Stimulated activated CD4-positive, alpha-beta T cell treated with anti-CD3 and anti-CD28 coated beads, Interleukin-1b, Interleukin-23, amount 100 ng/mL, for 1 hour (primary cell): ENCODE results near the gene DEGS2.
"Not testable (repeated sequence)": the region's sequence is repeated elsewhere in the genome, so short reads cannot be mapped to it uniquely, and the experiment has no call there.

ENCODE experiments used
- DNase-seq, 2 donors: peaks; one replicate each; pipeline ENCODE4 v3.0.0-alpha.2; 2020; ENCODE audit warnings: low read depth in 2 of 2

DEGS2 gene

DNA sequence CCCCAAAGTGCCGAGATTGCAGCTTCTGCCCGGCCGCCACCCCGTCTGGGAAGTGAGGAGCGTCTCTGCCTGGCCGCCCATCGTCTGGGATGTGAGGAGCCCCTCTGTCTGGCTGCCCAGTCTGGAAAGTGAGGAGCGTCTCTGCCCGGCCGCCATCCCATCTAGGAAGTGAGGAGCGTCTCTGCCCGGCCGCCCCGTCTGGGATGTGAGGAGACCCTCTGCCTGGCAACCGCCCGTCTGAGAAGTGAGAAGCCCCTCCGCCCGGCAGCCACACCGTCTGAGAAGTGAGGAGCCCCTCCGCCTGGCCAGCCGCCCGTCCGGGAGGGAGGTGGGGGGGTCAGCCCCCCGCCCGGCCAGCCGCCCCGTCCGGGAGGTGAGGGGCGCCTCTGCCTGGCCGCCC lies 21.2 kb upstream of the DEGS2 start:
- not testable (repeated sequence) for DNase-seq

DNA sequence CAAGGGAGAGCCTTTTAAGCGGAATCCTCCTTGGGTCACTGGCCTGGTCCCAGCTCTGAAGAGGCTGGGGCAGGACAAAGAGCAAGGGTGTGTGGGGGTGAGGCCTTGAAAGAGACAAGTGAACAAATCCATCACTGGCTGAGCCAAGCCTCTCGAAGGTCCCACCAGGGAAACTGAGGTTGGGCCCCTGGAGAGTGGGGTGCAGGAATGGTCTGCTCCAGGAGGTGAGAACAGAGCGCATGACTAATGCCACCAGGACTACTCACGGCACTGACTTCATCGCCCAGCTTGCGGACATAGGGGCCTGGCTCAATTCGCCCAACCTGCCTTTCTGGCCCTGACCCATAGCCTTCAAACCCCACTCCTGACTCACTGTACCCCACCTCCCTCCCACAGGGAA lies 19.2 kb upstream of the DEGS2 start:
- DNase-seq, result no peak

DNA sequence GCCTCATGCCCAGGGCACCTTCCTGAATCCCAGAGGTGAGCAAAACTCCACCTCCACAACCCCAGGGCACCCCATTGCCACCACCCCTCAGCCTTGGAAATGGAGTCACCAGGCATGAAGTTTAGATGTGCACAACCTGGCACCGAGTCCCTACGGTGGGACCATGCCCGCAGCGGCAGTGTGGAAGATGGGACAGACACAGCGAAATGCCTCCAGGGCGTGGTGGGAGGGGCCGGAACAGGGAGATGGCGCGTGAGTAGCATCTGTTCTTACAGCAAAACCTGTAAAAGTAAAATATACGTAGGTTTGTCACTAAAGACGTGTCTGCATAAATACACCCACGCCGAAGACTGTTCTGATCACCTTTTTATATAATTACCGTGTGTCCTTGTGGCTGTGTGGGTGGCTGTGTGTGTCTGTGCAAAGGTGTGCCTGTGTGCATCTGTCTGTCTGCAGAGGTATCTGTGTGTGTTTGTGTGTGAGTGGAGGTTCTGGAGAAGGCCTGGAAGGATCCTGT lies 17.4 kb upstream of the DEGS2 start:
- no peak for DNase-seq

DNA sequence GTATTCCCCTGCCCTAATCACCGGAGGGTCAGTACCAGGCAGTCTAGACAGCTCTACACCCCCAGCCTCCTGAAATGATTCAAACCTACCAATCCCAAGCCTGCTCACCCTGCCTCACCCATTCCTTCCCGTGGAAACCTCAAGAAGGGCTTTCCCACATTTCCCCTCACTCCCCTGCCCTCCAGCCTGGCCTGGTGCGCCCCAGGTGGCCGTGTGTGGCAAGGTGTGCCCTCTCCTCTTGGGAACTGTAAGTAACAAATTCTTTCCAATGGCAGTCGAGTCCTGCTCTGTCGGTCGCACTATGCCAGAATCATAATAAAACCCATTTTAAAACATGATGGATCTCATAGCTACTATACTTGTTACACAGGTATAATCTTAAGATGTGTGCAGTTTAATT lies 13.9 kb upstream of the DEGS2 start:
- no peak for DNase-seq

DNA sequence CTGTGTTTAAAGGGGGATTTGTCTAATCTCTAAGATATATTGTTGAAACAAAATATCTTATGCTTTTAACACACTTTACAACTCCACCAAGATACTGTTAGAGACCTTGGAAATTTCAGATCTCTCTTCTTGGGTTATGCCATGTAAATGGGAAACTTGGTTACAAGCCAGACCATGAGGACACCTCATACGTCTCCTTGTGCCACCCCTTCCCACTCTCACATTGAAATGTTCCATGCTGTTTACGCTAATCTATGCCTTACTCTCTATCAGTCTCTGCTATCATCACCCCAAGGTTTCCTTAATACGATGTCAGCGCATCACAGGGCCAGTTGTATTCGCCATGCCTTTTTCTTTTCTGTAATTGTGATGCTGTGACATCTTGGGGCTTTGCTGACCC lies 13.4 kb upstream of the DEGS2 start:
- DNase-seq, result no peak

DNA sequence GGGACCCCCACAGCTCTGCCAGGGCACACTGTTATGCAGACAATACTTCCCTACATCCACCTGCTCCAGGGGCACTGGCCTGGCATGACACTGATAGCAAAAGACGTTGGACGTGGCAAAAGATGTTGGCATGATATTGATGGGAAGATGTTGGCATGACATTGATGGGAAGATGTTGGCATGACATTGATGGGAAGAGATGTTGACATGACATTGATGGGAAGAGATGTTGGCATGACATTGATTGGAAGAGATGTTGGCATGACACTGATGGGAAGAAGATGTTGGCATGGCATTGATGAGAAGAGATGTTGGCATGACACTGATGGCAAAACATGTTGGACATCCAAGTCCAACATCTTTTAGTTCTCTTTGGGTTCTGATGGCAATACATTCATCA lies 11.4 kb upstream of the DEGS2 start:
- no peak for DNase-seq

DNA sequence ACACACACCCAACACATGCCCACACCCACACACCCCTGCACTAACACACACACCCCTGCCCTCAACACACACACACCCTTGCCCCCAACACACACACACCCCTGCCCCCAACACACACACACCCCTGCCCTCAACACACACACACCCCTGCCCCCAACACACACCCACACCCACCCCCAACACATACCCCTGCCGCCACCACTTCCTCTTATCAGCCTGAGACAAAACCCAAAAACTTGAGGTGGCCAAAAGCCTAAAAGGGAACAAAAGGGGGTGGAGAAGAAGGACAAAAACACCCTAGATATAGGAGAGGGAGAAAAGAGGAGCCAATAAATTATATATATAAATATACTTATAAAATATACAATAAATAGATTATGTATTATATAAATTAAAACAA lies 9.1 kb upstream of the DEGS2 start:
- no peak for DNase-seq

DNA sequence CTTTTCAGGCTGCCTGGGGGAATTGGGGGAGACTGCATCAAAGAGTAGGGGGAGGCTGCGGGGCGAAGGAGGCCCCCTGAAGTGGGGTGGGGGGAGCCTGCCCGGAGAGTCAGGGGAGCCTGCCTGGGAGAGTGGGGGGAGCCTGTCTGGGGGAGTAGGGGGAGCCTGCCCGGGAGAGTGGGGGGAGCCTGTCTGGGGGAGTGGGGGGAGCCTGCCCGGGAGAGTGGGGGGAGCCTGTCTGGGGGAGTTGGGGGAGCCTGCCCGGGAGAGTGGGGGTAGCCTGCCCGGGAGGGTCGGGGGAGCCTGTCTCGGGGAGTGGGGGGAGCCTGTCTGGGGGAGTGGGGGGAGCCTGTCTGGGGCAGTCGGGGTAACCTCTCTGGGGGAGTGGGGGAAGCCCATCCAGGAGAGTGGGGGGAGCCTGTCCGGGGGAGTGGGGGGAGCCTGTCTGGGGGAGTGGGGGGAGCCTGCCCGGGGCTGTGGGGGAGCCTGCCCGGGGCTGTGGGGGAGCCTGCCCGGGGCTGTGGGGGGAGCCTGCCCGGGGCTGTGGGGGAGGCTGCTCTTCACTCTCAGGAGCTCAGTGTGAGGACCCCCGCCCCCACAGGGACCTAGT lies 6.5 kb upstream of the DEGS2 start:
- DNase-seq, result no peak

DNA sequence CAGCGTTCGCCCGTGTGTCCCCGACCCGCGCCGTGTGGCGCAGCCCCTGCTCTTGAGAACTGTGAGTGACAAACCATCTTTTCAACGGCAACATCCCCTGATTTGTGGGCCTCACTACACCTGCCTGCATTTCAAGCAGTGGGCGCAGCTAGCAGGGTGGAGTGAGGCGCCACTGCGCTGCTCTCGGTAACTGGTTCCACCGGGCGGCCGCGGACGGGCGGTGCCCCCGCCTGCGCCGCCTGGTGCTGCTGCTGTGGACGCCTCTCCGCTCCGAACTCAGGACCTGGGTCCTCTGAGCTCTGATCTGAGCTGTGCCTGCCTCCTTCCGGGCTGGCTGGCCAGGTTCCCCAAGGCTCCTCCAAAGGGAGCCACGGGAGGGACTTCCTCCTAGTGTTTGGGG lies 5.9 kb upstream of the DEGS2 start:
- no peak for DNase-seq

DNA sequence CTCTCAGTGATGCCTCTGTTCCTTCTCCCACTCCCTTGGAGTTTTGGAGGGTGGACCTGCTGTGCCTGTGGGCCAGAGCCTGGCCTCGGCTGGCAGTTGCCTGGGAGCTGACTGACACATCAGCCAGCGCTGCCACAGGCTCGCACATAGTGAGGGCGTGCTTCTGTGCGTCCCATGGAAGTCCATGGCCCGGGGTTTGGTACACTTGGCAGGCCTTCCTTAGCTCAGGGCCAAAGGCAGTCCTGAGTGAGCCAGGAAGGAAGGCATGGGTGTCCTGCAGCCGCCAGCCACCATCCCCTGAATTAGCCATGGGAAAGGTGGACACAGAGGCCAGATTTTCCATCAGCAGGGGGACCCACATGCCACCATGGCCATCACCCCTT lies 1.1 kb upstream of the DEGS2 start:
- no peak for DNase-seq

DNA sequence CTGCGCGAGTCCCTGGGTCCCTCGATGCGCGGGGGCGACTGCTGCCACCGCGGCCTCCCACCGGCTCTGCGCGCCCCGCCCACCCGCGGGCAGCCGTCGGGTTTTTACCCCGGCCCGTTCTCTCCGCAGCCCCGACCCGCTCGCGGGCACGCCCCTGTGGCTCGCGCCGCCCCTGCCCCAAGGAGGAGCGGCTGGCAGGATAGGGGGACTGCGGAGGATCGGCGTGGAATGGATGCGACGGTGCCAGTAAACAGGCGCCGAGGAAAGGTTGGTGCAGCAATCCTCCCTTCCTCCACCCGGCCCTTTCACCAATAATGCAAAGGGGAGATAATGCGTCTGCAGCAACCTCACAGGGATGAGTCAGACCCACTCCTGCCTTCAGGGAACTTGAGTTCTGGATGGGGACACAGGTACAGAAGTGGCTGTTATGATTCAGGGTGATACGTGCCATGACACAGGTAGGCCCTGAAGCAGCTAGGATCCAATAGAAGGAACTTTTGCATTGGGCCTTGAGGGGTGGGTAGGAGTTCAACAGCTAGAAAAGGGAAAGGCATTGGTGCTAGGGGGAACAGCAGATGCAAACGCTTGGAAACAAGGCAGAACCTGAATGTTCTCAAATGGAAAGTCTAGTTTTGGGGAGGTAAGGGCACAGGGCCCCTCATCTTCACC lies 554 bp upstream of the DEGS2 start:
- DNase-seq, result no peak

DNA sequence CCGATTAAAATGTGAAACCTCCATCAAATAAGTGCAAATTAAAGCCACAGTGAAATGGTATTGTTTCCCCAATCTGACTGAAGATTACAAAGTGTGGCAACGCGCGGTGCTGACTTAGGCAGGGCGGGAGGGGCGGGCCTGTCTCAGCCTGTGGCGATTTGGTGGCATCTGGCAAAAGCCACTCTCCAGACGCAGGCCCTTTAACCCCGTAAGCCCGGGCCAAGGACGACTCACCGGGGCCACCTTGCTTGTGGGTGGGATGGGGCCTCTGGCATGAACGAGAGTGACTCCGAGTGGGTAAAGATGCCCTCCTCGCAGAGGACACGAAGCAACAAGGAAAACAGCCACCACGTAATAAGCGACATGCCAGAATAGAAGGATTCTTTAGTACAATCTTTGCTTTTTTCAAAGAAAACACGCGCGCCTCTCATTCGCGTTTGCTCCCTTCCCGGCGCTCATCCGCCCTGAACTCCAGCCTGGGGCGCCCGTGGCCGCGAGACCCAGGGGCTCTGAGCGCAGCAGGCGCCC lies 815 bp downstream of the DEGS2 start:
- DNase-seq, result no peak

DNA sequence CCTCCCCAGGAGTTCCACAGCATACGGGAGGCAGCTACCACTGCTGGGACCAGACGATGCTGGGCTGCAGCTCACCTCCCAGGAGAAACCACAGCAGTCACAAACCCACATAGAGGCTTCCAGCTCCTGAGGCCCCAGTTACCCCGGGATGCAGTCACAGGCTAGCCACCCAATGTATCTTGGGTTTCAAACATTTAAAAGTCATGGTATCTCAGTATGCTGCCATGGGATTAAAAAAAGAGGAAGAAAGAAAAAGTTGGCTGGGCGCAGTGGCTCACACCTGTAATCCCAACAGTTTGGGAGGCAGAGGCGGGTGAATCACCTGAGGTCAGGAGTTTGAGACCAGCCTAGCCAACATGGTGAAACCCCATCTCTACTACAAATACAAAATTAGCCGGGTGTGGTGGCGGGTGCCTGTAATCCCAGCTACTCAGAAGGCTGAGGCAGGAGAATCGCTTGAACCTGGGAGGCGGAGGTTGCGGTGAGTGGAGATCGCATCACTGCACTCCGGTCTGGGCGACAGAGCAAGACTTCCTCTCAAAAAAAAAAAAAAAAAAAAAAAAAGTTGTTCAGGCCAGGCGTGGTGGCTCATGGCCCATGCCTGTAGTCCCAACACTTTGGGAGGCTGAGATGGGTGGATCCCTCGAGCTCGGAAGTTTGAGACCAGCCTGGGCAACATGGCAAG lies 1.8 kb downstream of the DEGS2 start:
- not testable (repeated sequence) for DNase-seq

DNA sequence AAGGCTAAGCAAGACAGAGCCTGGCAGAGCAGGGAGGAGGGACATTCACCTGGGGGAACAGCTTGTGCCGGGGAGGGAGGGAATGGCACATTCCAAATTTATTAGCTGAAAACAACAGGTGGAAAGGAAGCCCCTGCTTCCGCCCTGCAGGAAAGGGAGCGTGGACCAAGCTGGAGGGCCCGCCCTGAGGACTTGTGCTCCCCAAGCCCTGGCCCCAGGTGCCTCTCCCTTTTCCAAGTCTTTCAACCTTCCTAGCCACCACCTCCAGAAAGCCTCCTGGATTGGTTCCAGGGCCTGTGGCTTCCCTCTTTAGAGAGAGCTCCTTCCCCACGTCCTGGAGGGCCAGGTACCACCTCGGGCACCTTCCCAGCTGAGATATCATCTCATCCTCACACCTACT lies 2.7 kb downstream of the DEGS2 start:
- DNase-seq, result no peak

DNA sequence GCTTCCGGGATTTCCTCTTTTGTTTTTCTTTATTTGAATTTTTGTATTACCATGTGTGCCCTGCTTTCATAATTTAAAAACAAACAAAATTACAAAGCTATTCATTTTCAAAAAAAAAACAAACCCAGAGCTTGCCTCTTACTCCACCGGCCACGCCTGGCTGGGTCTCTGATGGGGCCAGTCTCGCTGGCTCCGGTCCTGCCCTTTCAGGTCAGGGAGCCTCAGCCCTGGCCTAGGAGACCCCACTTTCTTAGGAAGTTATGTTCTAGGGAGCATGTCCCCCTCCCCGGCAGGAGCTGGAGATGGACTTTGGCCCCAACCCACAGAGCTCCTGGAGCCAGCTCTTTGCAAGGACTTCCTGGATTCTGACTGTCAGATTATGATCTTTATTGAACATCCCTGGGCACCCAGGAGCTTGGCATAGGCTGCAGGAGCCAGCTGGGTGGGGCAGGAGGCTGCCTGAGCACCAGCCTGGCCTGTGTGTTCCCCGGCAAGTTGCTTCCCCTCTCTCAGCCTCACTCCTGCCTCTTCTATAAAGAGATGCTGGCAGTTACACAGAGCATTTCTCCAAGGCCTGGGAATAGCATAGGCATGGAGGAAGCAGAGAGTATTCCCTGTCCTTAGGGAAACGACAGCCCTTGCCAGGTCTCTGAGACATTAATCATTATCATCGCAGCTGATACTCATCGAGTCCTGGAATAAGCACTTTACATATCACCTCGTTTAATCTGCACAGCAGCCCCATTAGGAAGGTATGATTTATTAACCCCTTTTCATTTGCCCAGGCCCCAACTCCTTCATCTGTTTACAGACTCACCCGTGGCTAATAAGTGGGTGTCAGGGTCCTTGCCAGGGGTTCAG lies 3.5 kb downstream of the DEGS2 start:
- no peak for DNase-seq

DNA sequence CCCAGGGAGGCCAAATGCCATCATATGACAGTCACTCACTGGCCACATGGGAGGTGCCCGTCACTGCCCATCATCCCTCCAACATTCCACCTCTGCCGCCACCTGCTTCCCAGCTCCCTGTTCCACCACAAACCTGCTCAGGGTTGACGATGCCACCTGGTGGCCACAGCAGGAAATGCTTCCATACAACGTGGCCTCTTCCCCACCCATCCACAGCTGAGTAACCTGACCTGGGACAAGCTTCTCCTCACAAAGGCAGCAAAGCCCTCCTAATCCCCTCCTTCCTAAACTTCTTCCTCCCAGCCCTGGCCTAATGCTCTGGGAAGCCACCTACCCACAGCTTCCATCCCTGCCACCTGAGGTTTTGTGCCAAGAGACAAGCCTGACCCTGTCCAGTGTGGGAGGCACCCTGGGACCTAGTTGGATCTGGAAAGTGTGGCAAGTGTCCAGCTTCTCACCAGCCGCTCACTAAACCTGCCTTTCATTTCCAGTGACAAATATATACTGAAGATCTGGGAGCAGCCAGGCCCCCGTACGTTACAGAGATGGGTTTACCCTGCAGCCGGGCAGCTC lies 4.3 kb downstream of the DEGS2 start:
- DNase-seq, result no peak

DNA sequence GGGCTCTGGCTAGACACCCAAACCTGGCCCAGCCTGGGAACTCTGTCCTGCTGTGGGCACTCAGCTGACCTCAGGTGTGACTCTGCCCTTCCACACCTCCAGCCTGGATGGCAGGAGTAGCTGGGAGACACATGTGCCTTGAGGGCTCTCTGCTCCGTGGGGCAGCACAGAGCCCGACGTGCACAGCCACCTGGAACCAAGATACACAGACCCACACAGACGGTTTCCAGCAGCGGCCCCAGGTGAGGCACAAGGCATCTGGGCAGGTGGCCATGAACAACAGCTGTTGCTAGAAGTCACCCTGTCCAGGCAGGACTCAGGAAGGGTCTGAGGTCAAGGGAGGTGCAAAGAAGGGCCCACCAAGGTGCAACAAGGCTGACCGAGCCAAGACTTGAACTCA lies 5.9 kb downstream of the DEGS2 start:
- DNase-seq, result no peak

DNA sequence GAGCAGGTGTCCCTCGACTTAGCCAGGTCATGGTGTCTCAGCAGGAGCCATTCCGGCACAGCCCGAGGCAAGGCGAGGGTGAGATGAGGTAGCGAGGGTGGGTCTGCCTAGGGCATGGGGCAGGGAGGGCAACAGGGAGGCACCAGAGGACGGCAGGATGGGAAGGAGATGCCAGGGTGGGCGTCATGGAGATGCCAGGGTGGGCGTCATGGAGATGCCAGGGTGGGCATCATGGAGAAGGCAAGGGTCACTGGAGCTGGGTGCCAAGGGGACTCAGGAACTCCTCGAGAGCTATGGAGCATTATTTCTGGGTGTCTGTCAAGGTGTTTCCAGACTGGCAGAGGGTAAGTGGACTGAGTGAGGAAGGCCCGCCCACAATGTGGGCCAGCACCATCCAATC lies 7.4 kb downstream of the DEGS2 start:
- no peak for DNase-seq

DNA sequence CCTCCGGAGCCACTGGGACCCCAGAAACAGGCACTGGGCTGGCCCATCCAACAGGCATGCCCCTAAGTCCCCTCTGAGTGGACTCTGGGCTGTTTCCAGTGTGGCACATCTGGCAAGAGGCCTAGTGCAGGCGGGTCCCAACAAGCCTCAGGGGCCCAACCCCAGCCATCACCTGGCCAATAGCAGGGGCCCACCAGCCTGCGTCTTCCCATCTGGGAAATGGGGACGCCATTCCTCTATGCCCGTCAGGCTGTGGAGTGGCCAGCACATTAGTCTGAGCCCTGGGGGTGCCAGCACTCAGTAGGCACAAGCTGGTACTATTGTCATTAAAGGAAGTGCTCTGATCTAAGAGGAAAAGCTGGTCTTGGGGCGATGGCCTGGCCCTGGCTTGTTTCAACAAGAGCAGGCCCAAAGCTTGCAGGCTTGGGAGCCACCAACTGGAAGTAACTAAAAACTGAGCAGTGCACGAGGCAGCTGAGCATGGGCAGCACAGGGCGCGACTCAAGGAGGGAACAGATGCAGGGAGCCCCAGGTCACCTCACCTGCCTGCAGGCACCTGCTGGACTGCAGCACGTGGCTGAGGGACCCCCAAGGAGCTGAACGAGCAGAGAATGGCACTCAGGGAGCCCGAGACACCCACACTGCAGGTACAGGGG lies 8.4 kb downstream of the DEGS2 start:
- DNase-seq, result no peak

DNA sequence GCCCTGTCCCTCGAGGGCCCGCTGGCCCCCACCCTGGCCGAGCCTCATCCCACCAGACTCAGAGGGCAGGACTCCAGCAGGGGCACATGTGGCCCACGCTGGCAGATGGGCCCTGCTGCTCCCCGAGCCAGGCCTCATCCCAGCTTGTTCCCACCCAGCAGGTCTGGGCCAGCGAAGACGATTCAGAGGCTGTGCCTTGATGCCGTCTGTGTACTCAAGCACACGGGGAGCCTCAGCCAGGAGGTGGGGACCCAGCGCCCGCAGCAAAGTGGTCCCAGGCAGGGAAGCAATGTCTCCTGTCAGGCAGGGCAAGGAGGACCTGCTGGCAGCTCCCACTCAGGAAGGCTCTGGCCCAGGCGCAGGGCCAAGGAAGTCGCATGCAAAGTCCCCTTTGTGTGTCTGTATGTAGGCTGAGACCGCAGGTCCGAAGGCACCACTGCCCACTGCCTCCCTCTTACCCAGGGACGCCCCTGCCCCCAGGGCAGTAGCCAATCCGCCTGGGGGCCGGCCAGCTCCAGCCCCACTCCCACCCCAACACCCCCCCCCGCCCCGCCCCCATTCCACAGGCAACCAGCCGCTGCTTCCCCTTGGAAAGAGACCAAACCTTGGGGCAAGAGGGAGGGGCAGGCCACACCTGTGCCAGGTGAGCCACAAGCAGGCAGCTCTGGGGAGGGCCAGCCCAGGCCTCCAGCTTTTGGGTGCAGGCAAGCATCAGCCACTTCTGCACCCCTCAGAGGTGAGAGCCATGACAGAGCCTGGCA lies 9.4 kb downstream of the DEGS2 start:
- no peak for DNase-seq
